ENCODE results near the gene LDLRAD3.
A peak's percentile ranks its signal among the peaks of the same experiment; 100 is the strongest.

Gene LDLRAD3

DNA sequence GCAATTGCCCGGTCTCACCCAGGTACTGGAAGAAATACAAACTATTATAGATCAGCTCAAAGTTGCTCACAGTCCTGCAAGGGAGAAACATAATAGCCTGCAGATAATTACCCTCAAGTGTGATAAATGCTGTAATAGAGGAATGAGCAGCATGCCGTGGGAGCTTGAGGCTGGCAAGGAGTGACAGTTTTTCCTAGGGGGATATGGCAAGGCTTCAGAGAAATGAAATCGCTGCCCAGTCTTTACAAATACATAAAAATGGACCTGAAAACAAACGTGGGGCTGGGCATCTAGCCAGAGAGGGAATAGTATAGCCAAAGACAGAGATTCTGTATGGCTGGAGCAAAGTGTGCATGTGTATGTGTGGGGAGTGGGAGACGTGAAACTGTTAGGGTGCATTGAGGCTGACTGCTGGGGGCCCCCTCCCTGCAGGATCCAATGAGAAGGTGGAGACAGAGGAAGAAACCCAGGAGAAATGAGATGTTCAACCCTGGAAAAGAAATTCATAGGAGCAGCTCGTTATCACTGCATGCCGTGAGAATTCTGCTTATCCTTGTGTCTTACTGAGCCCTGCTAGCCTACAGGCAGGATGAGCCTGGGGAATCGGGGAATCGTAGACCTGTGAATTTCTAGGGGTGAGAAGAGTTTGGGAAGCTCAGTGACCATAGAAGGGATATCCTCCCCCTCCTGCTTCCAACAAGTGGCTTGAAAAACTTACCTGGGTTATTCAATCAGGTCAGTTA is 167.0 kb downstream of the LDLRAD3 start:
- no peak for DNase-seq

DNA sequence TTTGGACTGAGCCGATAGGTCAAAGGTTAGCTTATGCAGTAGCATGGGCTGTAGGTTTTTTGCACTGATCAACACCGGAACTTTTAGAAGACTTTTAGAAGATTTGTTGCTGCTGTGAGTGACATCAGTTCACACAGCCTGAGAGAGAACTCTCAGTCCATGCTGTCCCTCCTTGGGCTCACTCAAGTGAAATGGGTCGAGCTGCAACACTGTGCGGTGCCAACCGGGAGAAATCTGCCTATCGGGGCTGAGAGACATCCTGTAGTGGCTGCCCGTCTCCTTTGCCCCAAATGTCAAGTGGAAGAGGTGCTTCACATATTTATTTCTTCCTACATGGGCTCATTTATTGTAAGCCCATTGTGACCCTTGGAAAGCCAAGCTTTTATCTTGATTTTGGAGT is 170.2 kb downstream of the LDLRAD3 start:
- DNase-seq: no peak

DNA sequence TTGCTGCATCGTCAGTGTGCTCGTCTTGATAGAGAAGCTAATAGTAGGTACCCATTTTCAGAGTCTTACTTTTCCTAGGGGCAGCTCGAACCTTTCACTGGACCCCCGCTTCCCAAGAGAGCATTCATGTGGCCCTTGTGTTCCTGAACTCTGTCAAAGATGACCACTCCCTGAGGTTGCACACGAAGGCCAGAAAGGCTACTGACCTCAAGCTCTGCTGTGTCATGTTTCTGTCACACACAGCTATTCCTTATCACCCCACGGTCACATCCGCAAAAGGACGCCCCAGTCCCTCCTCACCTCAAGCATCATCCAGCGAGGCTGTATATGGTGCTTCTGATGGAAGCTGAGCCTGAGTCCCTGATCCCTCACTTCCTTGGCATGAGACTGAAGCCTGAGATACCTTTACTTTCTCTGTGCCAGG is 171.5 kb downstream of the LDLRAD3 start:
- DNase-seq: no peak

DNA sequence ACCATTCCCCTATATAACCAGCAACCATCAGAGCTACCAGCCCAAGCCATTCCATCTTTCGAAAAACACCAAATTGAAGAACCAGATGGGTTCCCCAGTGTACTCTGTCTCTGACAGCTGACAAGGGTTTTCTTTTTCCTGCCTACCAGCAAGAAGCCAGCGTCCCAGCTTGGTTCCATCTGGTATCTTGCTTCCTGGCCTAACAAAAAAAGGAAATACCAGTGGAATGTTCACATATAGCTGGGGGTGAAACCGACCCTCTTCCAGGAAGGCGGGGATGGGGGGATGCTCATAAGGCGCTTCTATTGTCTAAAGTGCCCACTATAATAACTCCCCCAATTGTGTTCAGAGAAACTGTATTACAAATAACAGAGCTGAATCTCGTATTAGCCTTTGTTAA is 172.3 kb downstream of the LDLRAD3 start:
- DNase-seq: no peak

DNA sequence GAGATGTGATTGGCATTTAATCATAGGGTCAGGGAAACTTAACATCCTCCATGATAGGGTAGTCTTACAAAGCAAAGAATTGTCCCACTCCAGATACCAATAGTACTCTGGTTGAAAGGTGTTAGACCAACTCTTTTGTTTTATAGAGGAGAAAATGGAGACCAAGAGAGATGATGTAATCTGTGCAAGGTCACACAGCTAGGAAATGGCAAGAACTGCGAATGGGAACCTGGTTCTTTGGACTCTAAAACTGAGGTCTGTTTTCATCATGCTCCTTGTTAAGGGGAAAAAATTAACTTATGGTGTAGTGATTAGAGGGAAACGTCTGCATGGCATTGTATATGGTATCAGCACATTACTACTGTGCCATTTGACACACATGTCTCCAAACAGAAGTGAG is 174.2 kb downstream of the LDLRAD3 start:
- DNase-seq: no peak

DNA sequence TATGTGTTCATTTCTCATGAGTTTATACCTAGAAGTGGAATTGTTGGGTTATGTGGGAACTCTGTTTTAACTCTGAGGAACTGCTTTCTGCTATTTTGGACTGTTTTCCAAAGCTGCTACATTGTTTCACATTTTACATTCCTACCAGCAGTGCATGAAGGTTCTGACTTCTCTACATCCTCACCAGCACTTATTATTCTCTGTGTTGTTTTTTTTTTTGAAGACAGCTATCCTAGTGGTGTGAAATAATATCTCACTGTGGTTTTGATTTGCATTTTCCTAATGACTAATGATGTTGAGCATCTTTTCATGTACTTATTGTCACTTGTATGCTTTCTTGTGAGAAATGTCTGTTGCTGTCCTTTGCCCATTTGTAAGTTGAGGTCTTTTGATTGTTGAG is 175.4 kb downstream of the LDLRAD3 start:
- DNase-seq: no peak

DNA sequence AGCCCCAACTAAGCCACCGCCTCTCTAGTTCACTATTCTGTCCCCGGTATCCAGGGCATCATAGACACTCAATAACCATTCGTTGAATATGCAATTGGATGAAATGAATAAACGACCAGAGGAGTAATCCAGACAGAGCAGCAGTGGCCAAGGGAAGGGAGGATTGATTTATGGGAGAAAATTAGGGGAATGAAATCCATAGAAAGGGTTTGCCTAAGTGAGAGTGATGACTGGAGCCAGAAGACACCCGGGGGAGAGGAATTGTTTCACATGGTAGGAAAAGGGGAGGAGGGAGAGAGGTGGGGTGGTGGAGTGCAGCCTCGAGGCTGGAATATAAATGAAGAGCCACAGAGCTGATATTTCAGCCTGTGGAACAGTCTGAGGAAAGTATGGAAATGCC is 177.2 kb downstream of the LDLRAD3 start:
- DNase-seq: no peak

DNA sequence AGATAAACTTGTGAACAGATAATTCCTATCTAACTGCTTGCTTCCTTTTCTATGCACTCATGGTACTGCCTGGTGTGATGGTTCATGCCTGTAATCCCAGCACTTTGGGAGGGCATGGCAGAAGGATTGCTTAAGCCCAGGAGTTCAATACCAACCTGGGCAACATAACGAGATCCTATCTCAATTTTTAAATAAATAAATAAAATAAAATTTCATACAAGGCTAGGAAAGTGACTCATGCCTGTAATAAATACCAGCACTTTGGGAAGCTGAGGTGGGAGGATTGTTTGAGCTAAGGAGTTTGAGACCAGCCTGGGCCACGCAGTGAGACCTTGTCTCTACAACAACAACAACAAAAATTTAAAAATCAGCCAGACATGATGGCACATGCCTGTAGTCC is 178.8 kb downstream of the LDLRAD3 start:
- DNase-seq: peak; percentile 18

DNA sequence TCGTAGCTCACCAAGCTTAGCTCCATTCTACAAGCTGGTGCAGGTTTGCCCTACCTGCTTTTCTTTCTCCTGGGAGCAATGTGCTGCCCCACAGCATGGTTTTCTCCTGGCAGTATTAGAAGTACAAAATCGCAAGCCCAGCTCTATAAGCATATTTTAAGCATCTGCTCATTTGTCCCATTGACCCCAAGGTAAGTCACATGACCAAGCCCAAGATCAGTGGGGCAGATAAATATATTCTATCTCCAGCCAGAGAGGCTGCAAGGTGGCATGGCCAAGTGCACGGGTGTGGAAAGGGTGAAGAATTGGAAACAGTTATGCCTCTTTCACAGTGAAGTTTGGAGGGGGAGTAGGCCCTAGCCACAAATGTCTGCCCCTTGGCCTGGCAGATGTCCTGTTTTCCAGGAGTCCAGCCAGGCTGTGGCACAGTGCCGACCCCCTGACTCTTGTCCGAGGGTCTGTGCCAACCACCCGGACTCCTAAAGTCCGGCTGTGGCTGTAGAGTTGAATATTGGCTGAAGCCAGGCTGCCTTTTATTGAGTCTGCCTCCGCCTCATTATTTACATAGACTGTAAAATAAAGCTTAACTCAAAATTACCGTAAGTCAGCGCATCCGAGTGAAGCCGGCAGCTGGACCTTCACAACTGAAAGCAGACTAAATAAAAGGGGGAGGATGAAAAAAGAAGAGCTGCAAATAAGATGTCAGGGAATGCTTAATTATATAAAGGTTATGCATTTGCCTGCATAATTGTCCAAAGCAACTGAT is 179.7 kb downstream of the LDLRAD3 start:
- DNase-seq: no peak

DNA sequence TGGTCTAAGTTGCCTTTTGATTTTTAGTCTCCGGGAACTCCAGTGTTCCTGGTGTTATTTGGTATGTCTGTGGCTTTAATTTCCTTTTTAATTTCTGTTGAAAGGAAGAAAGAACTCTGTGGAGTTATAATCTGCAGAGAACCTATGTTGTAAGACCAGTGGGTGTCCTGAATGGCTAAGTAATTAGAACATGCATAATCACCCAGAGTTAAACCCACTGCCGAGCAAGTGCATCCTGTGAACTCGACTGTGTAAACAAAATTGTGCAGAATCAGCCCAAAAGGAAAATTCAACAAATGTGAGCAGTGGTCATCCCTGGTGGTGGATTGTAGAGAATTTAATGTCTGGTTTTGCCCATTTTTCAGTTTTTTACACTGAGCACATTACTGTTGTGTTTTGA is 182.8 kb downstream of the LDLRAD3 start:
- no peak for DNase-seq

DNA sequence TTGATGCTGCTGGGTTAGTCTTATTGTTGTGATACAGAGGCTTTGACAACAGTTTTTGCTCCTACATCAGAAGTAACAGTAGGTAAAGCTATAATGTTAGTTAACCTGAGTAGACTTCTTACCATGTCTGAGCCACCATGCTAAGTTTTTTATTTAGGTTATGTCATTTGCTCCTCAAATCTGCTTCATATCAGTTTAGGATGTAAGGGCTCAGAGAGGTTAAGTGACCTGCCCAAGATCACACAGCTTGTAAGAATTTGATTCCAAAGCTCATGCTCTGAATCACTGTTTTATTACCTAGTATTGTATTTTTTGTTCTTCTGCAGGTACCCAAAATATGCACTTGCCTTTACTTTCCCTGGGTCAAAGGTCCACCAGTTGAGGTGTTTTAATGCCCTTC is 183.7 kb downstream of the LDLRAD3 start:
- no peak for DNase-seq

DNA sequence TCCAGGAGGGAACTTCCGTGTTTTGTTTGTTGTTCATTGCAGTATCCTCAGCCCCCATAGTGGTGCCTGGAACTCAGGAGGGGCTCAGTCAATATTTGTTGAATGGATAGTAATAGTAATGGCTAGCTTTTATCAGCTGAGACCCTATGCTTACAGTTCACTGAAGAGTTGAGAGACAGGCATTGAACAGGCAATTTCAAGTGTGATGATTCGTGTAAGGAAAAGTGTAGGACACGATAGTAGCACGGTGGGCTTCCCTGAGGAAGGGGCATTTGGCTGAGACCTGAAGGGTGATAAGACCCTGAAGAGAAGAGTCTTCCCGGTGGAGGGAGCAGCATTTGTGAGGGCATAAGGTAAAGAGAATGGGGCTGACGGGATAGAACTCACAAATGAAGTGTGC is 186.1 kb downstream of the LDLRAD3 start:
- DNase-seq: no peak

DNA sequence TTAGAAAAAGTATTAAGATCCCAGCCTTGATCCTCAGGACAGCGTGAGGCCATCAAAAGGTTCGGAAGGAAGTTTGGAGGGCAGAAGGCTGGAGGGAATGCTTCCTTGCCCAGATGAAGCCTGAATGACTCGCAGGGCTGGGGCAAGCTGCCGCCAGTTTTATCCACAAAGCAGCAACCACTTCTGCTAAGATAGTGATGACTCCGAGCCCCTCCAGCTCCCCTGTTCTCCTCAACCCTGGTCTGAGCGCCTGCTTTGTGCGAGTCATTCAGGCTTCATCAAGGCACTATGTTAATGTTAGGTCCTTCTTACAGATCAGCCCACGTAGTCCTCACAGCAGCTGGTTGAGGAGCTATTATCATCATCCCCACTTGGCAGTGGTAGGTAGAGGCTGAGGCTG is 186.5 kb downstream of the LDLRAD3 start:
- peak; percentile 57 for DNase-seq

DNA sequence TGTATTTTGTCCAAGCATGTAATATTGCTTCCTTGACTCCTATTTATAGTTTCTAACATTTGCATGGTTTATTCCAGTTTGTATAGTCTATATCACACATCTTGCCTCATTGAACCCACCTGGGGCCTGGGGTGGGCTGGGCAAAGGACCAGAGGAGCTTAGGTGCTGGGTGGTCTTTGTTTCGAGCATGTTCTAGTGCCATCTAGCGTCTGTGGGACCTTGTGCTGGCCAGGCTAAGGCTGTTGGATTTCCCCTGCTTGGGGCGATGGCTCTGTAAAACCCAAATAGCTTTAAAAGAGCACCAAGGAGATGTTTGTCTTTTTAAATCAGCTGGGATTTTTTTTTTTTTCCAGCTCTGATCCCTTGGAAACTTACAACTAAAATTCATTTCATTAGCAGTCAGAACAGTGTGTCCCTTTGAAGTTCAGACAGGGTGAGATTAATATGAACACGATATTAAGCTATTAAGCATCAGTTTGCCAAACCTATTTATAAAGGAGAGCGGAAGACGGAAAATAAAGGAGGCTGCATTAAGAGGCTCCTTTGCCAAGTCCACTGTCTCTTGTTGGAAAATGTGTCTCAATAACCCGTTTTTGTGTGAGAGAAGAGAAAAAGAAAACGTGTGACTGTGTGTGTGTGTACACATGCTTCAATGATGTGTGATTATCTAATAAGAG is 188.0 kb downstream of the LDLRAD3 start:
- DNase-seq: peak; percentile 38

DNA sequence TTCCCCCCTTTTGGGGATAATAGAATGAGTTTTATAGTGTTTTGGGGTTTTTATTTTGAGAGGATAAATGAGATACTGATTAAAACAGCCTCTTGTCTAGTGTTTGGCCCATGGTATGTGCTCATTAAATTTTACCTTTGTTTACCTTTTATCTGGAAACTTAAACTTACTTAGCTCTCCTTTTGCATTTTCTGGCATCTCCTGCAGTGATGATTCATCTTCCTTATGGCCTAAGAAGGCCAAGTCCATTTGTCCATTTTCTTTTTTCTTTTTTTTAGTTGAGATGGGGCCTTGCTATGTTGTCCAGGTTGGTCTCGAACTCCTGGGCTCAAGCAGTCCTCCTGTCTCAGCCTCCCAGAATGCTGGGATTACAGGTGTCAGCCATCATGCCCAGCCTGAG is 189.1 kb downstream of the LDLRAD3 start:
- DNase-seq: no peak

DNA sequence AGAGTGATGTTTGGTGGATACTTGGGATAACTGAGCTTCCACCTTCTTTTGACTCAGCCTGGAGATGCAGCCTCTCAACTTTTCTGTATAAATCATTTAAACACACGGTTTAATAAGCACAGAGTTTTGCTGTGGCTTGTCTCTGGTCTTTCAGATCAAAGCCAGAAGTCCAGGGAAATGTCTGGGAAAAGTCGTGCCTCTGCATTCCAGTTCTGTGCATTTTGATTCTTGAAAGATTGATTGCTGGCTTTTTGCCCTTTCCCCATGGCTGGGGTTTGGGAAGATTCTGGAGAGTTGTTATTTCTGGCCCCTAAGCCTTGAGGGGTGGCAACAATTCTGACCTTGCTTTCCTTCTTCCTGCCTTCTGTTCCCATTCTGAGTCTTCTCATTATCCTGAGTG is 191.2 kb downstream of the LDLRAD3 start:
- no peak for DNase-seq

DNA sequence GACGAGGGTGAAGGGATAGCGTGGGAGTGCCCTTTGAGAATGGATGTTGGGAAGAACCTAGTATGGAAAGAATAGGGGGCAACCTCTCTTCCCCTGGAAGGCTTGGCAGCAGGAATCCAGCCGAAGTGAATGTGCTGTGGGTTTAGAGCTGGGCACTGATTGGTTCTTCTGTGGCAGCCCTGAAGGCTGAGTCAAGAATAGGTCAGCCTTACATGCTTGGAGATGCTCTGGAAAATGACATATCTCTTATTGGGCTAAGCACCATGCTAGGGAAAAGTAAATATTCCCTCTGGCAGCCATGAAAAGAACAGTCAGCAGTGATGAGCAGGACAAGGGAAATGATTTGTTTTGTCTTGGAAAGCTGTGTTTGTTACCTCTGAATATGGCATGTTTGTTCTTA is 195.9 kb downstream of the LDLRAD3 start:
- DNase-seq: no peak

DNA sequence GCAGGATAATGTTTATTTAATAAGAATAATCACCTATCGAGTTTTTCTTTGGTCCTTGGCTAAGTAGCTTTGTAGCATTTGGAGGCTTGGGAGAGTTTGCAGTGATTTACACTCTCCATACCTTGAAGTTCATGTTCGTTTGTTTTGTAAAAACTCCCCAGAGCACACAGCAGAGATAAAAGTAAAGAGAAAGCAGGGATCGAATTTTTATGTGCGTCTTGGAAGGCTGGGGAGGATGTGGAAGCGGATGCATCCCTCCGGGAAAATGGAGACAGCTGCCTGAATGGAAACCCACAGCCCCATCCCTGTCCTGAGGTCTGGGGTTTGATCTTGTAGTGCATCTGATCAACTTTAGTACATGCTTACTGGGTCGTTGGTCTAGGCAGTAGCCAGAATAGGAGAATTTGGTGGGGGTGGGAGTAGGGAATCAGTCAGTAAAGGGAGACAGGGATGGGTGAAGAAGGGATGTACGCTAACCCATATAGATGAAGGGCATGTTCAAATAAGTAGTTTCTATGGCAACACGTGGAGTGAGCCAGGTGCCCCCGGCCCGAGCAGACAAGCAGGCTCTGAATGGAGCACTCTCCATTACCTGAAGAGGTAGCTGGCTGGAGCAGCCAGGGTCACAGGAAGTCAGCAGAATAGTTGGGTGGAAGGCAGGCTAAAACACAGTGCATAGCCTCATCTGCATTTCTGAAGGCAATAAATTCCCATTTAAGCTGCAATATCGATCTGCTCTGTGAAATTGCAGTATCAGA is 197.5 kb downstream of the LDLRAD3 start:
- DNase-seq: no peak

DNA sequence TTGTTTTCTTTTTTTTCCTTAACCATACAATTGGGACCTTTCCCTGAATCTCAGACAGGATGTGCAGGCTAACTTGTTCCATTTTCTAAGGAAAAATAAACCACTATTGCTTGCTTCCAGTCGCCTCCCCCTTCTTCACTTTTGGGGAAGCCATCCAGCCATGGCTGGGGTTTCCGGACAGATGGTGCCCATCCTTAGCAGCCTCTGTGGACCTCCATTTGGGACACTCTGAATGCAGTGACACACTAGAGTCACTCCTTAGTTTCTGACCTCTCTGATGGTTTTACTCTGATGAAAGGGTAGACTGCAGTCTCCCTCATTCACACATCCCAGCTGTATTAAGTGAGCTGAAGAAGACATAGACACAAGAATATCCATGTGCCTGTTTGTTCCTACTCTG is 198.1 kb downstream of the LDLRAD3 start:
- no peak for DNase-seq

DNA sequence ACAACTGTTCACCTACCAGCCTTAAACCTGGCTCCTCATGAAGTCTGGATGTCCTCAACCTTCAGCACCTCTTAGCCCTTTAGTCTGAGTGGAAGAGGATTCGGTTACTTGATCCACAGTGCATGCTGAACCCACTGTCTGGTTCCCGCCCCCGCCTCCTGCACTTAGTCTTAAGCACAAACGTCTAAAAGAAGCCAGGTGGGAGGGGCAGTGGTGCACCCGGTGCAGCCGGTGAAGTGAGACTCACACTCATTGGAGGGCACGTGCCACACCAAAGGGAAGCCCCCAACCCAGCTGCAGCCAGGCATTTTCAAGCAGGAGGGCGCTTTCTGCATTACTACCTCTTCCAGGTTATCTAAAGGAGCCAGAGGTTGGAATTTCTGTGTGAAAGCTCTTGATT is 198.6 kb downstream of the LDLRAD3 start:
- DNase-seq: no peak

DNA sequence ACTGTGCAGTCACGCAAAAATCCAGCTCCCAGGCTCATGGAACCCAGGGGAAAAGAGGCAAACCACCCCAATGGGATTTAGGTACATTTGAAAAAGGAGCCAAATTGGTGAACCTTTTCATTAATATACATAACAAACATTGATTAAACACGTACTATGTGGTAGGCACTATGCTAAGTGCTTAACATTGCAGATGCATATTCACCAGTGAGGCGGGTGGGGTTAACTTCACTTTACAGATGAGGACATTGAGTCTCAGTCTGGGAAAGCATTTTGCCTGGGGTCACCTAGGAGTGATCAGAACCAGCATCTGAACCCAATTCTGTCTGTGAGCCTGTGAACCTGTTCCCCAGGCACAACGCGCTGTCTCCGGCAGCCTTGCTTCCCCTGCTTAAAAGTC is 199.0 kb downstream of the LDLRAD3 start:
- no peak for DNase-seq

DNA sequence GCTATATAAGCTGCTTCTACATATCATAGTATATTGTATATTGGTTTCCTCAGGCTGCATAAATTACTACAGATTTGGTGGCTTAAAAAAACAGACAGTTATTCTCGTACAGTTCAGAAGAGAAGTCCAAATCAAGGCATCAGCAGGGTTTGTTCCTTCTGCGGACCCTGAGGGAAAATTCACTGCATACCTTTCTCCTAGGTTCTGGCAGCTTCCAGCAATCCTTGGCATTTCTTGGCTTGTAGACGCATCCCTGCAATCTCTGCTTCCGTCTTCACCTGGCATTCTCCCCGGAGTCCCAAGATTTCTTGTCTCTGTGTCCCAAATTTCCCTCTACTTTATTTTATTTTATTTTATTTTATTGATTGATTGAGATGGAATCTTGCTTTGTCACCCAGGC is 202.6 kb downstream of the LDLRAD3 start:
- no peak for DNase-seq

DNA sequence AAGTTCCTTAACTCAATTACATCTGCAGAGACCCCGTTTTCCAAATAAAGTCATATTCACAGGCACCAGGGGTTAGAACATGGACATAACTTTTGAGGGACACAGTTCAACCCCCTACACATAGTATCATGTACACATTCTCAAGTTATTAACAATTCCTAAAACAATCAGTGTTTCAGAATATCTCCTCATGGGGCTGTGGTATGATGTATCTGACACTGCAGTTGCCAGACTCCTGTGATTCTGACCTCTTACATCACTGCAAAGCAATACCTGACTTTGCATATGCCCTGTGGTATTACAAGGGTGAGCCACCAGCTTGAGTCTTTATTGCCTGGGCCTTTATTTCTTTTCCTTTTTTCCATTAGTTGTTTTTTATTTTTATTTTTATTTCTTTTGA is 203.6 kb downstream of the LDLRAD3 start:
- DNase-seq: no peak
